Testis (tissue), 3 donors: Measurements from ENCODE around the gene ADAP1. TPM values are rescaled to one million over a fixed set of nuclear protein-coding genes. Genes with fewer than 3 reads are reported as not detected.

ENCODE experiments used
- DNase-seq: peaks from one replicate; pipeline ENCODE4 v3.0.0-alpha.2; 2019
- H3K27ac ChIP-seq, 2 donors: fragments of 200-600 bp; sonication (generic); one replicate each; pipeline ENCODE4 v1.5.1; 2019
- H3K27me3 ChIP-seq: fragments of 200-600 bp; sonication (generic); one replicate; pipeline ENCODE4 v1.5.1; 2019
- H3K36me3 ChIP-seq: fragments of 200-600 bp; sonication (generic); one replicate; pipeline ENCODE4 v1.5.1; 2017; ENCODE audit warnings: low read depth; ENCODE audit errors: missing control alignments
- H3K4me1 ChIP-seq: fragments of 200-600 bp; sonication (generic); one replicate; pipeline ENCODE4 v1.5.1; 2019
- H3K4me3 ChIP-seq, 2 donors: fragments of 200-600 bp; sonication (generic); one replicate each; pipeline ENCODE4 v1.5.1; 2017 to 2019
- H3K9me3 ChIP-seq: fragments of 200-600 bp; sonication (generic); one replicate; pipeline ENCODE4 v1.5.1; 2017
- CTCF ChIP-seq, 3 experiments: fragments of 450-650 bp in 2 of 3; fragments of 200-600 bp in 1 of 3; sonication (generic) in 1 of 3; IDR thresholded peaks; one replicate each; pipeline ENCODE4 v1.5.1; 2016 to 2019; ENCODE audit warnings: antibody characterized with exemption in 3 of 3, mild to moderate bottlenecking in 2 of 3, moderate library complexity in 1 of 3
- POLR2A ChIP-seq: fragments of 450-650 bp; IDR thresholded peaks from one replicate; pipeline ENCODE4 v1.6.1; 2017; ENCODE audit warnings: antibody characterized with exemption, mild to moderate bottlenecking, moderate library complexity
- whole genome bisulfite sequencing, 2 donors: methylation state at CpG; one replicate each; pipeline ENCODE4 v1.1.5; 2018; 5-methylcytosine and 5-hydroxymethylcytosine counted together
- intact Hi-C: fragments of 100-400 bp; cut with DNase I; formaldehyde crosslinking; loops from one replicate; pipeline ENCODE4 v1.15.1; 2023; ENCODE audit warnings: low total_unique reads
- polyA plus RNA-seq: library from polyadenylated mRNA; stranded (reverse); fragments of 350-450 nt; fragmentation: Illumina TruSeq; extraction: RNeasy Lipid Tissue Mini Kit (QIAGEN cat#74804); gene quantifications from one replicate; pipeline ENCODE4 v1.2.3, GENCODE V29; 2014; ENCODE audit warnings: low read depth, low replicate concordance; ENCODE audit not compliant: insufficient read depth
- total RNA-seq, 2 donors: library from RNA; depleted of rRNA; stranded (reverse); fragments of >200 nt; gene quantifications; one replicate each; pipeline ENCODE4 v1.2.3, GENCODE V29; 2016

ADAP1 gene
- total and polyA plus RNA-seq, 3 donors from 2014 or later, result 2.4 to 10.9 (median 6.1) TPM

DNA sequence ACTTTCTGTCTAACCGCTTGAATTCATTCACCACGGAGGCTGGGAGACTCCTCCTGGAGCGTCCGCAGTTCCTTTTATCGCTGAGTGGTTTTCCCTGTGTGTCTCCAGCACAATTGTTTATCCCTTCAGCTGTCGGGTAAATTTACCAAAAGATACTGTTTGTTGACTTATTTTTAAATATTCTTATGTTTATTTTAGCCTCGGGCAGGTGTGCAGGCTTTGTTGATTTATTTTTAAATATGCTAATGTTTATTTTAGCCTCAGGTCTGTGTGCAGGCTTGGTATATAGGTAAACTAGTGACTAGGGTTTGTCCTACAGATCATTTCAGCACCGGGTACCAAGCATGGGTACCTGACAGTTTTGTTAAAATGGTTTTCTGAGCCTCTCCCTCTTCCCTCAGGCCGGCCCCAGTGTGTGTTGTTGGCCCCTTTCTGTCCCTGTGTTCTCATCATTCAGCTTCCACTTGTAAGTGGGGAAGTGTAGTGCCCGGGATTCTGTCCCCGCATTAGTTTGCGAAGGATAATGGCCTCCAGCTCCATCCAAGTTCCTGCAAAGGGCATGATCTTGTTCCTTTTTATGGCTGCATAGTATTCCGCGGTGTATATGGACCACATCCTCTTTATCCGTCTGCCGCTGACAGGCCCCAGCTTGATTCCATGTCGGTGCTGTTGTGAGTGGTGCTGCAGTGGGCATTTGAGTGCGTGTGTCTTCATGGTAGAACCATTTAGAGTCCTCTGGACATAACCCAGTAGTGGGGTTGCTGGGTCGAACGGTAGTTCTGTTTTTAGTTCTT lies 72.8 kb downstream of the ADAP1 start:
- H3K36me3 ChIP-seq, result no peaks in the 10 kb centered on the region
- H3K4me1 ChIP-seq, result peaks cover 21% of the 10 kb centered on the region
- no peaks in the 10 kb centered on the region for H3K27me3 ChIP-seq
- no peak for DNase-seq
- 92 to 94% methylated on average over 20 of the region's 20 CpGs for WGBS, 2 donors
- TF ChIP-seq CTCF (IDR thresholded peaks at IDR 0.05) (no peak), POLR2A (no peak)
- H3K4me3 ChIP-seq, result no peak overlapping the region
- no peaks in the 10 kb centered on the region for H3K9me3 ChIP-seq
- no peak overlapping the region for H3K27ac ChIP-seq
- intact Hi-C loops, result no loop called here

- intact Hi-C loops, result no loop called here
- Histone ChIP-seq H3K4me3 (no peak overlapping the region), H3K4me1 (peaks cover 24% of the 10 kb centered on the region), H3K27me3 (no peaks in the 10 kb centered on the region), H3K9me3 (no peaks in the 10 kb centered on the region), H3K36me3 (no peaks in the 10 kb centered on the region), H3K27ac (no peak overlapping the region)
- no peak for TF ChIP-seq POLR2A
- no peak for TF ChIP-seq CTCF (IDR thresholded peaks at IDR 0.05)
- 85 to 88% methylated on average over 9 to 15 of the region's 15 CpGs for WGBS, 2 donors
- no peak for DNase-seq
These were observed 74.0 kb downstream of the ADAP1 start for GRCh38 chr7:880450-880849.

GRCh38 chr7:879706-880105 lies 74.8 kb downstream of the ADAP1 start:
- TF ChIP-seq CTCF (IDR thresholded peaks at IDR 0.05), result no peak
- TF ChIP-seq POLR2A, result no peak
- intact Hi-C loops, result no loop called here
- Histone ChIP-seq H3K36me3 (no peaks in the 10 kb centered on the region), H3K4me1 (peaks cover 24% of the 10 kb centered on the region), H3K4me3 (no peak overlapping the region), H3K27ac (no peak overlapping the region), H3K9me3 (no peaks in the 10 kb centered on the region), H3K27me3 (no peaks in the 10 kb centered on the region)
- WGBS, 2 donors, result 70 to 73% methylated on average over 13 to 14 of the region's 14 CpGs
- DNase-seq, result no peak

DNA sequence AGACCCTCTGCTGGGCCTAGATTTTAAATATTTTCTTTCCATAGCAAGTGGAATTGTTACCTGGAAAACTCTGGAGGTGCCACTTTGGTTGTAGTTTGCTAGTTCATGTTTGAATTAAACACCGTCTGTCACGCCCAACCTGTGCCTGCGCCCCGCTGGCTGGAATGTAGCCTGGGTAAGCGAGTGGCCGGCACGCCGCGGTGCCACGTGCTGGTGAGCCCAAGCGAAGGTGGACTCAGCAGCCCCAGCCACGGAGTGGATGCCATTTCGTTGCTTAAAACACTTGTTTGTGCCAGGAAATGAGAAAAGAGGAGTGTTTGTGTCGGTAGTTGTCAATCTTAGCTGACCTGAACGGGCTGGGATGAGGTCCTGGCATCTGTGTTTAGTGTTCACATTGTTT lies 75.4 kb downstream of the ADAP1 start:
- no peak for DNase-seq
- no peak overlapping the region for H3K4me3 ChIP-seq

More for the DNA sequence above, 75.4 kb downstream of the ADAP1 start:
- Histone ChIP-seq H3K36me3 (no peaks in the 10 kb centered on the region), H3K27me3 (no peaks in the 10 kb centered on the region), H3K4me1 (peaks cover 28% of the 10 kb centered on the region), H3K27ac (no peak overlapping the region), H3K9me3 (no peaks in the 10 kb centered on the region)
- WGBS, 2 donors, result 58 to 73% methylated on average over 15 of the region's 15 CpGs
- no peak for TF ChIP-seq CTCF (IDR thresholded peaks at IDR 0.05)
- TF ChIP-seq POLR2A, result no peak
- intact Hi-C loops, result no loop called here
